Mononuclear cell (primary cell): ENCODE data around the gene NEK7. TPM values are rescaled to one million over a fixed set of nuclear protein-coding genes. Genes with fewer than 3 reads are reported as not detected.

Experiments used
- H3K27me3 ChIP-seq: 2 replicates; pipeline ENCODE4 v1.6.0; 2011; ENCODE audit warnings: low read length, control low read depth; ENCODE audit not compliant: insufficient read depth
- H3K4me1 ChIP-seq: 2 replicates; pipeline ENCODE4 v1.5.1; 2011; ENCODE audit warnings: mild to moderate bottlenecking, low read length, control low read depth; ENCODE audit not compliant: insufficient read depth
- H3K4me3 ChIP-seq: 2 replicates; pipeline ENCODE4 v1.5.1; 2011; ENCODE audit warnings: mild to moderate bottlenecking, low read length, moderate library complexity
- H3K9me3 ChIP-seq: 2 replicates; pipeline ENCODE4 v1.5.1; 2011; ENCODE audit warnings: low read depth, mild to moderate bottlenecking, control low read depth, low read length
- total RNA-seq: library from RNA; depleted of rRNA; stranded (reverse); fragments of >200 nt; gene quantifications from one replicate; pipeline ENCODE4 v1.2.3, GENCODE V29; 2012

Gene NEK7
- total RNA-seq, 1 donor = 29.6 TPM

- Histone ChIP-seq H3K4me3 (peak overlapping the region; percentile 86), H3K9me3 (no peaks in the 10 kb centered on the region), H3K27me3 (no peaks in the 10 kb centered on the region), H3K4me1 (peaks cover 32% of the 10 kb centered on the region)
These were observed 1.3 kb downstream of the NEK7 start for GRCh38 chr1:198157847-198158725.

GRCh38 chr1:198158735-198159589, 2.2 kb downstream of the NEK7 start:
- peaks cover 32% of the 10 kb centered on the region for H3K4me1 ChIP-seq
- H3K4me3 ChIP-seq = peak overlapping the region; percentile 86
- no peaks in the 10 kb centered on the region for H3K27me3 ChIP-seq
- H3K9me3 ChIP-seq = no peaks in the 10 kb centered on the region

GRCh38 chr1:198160222-198160621, 3.4 kb downstream of the NEK7 start:
- no peak overlapping the region for H3K4me3 ChIP-seq
- no peaks in the 10 kb centered on the region for H3K9me3 ChIP-seq
- H3K27me3 ChIP-seq = no peaks in the 10 kb centered on the region
- H3K4me1 ChIP-seq = peaks cover 36% of the 10 kb centered on the region

- Histone ChIP-seq H3K4me1 (peaks cover 43% of the 10 kb centered on the region), H3K4me3 (no peak overlapping the region), H3K9me3 (no peaks in the 10 kb centered on the region), H3K27me3 (no peaks in the 10 kb centered on the region)
These were observed 4.3 kb downstream of the NEK7 start for GRCh38 chr1:198160946-198161614.

- Histone ChIP-seq H3K4me1 (peaks cover 50% of the 10 kb centered on the region), H3K4me3 (no peak overlapping the region), H3K27me3 (no peaks in the 10 kb centered on the region), H3K9me3 (no peaks in the 10 kb centered on the region)
These were observed 4.9 kb downstream of the NEK7 start for GRCh38 chr1:198161718-198162090.

- H3K9me3 ChIP-seq = no peaks in the 10 kb centered on the region
- no peak overlapping the region for H3K4me3 ChIP-seq
- no peaks in the 10 kb centered on the region for H3K27me3 ChIP-seq
- peaks cover 55% of the 10 kb centered on the region for H3K4me1 ChIP-seq
These were observed 5.4 kb downstream of the NEK7 start for GRCh38 chr1:198162091-198162767.

GRCh38 chr1:198165927-198166647, 9.3 kb downstream of the NEK7 start:
- Histone ChIP-seq H3K4me1 (peaks cover 55% of the 10 kb centered on the region), H3K4me3 (no peak overlapping the region)

GRCh38 chr1:198166900-198167299, 10.1 kb downstream of the NEK7 start:
- Histone ChIP-seq H3K9me3 (no peaks in the 10 kb centered on the region), H3K4me3 (no peak overlapping the region), H3K27me3 (no peaks in the 10 kb centered on the region), H3K4me1 (peaks cover 55% of the 10 kb centered on the region)

More at GRCh38 chr1:198165927-198166647, 9.3 kb downstream of the NEK7 start:
- no peaks in the 10 kb centered on the region for H3K9me3 ChIP-seq
- H3K27me3 ChIP-seq = no peaks in the 10 kb centered on the region

- H3K9me3 ChIP-seq = no peaks in the 10 kb centered on the region
- no peak overlapping the region for H3K4me3 ChIP-seq
- no peaks in the 10 kb centered on the region for H3K27me3 ChIP-seq
- peaks cover 52% of the 10 kb centered on the region for H3K4me1 ChIP-seq
These were observed 10.7 kb downstream of the NEK7 start for GRCh38 chr1:198167436-198167934.

DNA sequence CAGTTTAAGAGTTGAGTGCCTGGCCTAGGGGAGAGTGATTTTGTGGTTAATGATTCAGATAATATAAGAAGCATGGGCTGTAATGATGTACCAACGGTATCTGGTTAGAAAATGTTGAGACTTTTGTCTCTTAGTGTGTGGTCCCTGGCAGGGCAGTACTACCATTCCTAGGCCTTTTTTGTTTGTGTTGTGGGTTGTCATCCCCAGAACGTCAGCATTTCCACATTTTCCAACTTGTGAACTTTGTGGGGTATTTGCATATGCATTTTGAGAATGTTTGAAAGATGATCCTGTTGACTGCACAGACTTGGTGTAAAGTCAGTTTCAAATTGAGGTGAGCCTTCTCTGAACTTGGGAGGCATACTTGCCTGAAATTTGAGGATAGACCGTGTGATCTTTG, 11.4 kb downstream of the NEK7 start:
- no peak overlapping the region for H3K4me3 ChIP-seq
- peaks cover 54% of the 10 kb centered on the region for H3K4me1 ChIP-seq
- H3K27me3 ChIP-seq = no peaks in the 10 kb centered on the region
- no peaks in the 10 kb centered on the region for H3K9me3 ChIP-seq

DNA sequence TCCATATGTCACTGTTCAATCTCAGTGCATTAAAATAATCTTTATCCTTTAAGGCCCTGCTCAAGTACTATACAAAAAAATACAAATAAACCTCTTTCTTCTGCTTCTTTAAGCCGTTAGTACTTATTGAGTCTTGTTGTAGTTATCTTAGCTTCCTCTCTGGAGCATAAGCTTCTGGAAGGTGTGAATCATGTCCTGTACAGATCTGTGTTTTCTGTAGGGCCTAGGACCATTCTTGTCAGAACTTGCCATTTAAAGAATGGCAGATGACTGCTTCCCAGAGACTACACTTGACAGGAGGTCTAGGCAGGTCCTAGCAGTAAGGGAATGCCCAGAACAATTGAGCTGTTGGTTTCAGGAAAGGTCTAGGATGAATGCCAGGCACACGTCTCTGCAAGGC, 12.9 kb downstream of the NEK7 start:
- Histone ChIP-seq H3K4me3 (no peak overlapping the region), H3K27me3 (no peaks in the 10 kb centered on the region), H3K9me3 (no peaks in the 10 kb centered on the region), H3K4me1 (peaks cover 56% of the 10 kb centered on the region)

DNA sequence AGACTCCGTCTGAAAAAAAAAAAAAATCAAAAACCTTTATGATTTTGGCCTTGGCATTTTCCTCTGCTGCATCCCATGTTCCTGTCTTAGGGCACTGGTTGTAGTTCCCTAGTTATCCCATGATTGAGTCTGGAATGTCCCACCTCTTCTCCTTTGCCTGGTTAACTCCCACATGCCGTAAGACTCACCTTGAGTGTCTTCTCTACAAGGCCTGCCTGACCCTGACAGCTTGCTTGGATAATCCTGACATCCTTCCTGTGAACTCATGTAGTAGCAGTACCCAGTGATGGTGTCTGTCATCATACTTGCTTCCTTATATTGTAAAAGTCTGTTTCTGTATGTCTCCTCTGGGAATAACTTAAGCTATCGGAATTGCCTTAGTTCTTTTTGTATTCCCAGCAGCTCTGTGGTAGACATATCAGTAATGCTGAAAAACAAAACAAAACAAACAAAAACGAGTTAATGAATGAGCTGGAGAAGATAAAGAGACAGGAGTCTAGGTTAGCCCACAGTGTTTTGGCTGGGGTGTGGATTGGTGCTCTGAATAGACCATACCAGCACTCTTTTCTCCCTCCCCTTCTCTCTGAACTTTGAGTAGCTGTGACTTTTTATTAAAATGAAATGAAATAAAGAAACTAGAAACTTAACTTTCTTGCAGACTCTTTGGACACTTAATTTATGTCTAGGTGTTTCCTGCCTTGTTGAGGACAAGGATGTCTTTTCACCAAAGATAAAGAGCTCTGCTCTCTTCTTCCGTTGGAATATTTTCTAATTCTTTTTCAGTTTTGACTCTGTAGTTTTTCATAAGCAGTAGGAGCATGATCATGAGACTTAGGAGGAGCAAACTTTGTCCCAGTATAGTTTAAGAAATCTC, 15.1 kb downstream of the NEK7 start:
- Histone ChIP-seq H3K9me3 (no peaks in the 10 kb centered on the region), H3K4me1 (peaks cover 43% of the 10 kb centered on the region), H3K4me3 (no peak overlapping the region), H3K27me3 (no peaks in the 10 kb centered on the region)

DNA sequence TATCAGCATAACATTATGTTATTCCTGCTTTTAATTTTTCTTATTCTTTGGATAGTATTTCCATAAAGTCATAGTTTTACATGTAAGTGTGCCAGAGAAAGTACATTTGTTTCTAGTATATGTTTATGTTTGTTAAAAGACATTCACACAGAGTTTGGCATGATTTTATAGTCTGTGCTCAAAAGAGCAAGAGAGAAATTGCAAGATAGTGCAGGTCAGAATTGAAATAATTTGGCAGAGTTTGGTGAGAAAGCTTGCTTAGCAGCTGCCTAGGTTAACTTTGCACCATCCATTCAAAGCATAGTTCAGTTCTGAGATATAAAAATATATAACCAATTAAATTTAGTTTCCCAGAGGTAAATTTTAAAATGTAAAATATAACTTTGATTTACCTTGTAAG, 17.0 kb downstream of the NEK7 start:
- Histone ChIP-seq H3K4me1 (peaks cover 25% of the 10 kb centered on the region), H3K4me3 (no peak overlapping the region), H3K27me3 (no peaks in the 10 kb centered on the region), H3K9me3 (no peaks in the 10 kb centered on the region)
